GM12864 (cell line): ENCODE data around the gene PKNOX1.

Source experiments
- DNase-seq: peaks from one replicate; pipeline ENCODE4 v3.0.0-alpha.2; 2011; ENCODE audit warnings: low read depth
- H3K4me3 ChIP-seq: 2 replicates; pipeline ENCODE4 v1.5.1; 2011; ENCODE audit warnings: mild to moderate bottlenecking, low read depth, low read length, control low read depth
- TF ChIP-seq, protein P1 (sequence below): IDR thresholded peaks from 2 replicates; pipeline ENCODE4 v1.5.1; 2011; ENCODE audit warnings: low read depth, mild to moderate bottlenecking, moderate library complexity, low read length, control low read depth, inconsistent platforms; ENCODE audit errors: missing control alignments

PKNOX1 gene

GRCh38 chr21:42970946-42971653 lies 3.3 kb upstream of the PKNOX1 start:
- DNase-seq = no peak
- TF ChIP-seq, protein P1, sequence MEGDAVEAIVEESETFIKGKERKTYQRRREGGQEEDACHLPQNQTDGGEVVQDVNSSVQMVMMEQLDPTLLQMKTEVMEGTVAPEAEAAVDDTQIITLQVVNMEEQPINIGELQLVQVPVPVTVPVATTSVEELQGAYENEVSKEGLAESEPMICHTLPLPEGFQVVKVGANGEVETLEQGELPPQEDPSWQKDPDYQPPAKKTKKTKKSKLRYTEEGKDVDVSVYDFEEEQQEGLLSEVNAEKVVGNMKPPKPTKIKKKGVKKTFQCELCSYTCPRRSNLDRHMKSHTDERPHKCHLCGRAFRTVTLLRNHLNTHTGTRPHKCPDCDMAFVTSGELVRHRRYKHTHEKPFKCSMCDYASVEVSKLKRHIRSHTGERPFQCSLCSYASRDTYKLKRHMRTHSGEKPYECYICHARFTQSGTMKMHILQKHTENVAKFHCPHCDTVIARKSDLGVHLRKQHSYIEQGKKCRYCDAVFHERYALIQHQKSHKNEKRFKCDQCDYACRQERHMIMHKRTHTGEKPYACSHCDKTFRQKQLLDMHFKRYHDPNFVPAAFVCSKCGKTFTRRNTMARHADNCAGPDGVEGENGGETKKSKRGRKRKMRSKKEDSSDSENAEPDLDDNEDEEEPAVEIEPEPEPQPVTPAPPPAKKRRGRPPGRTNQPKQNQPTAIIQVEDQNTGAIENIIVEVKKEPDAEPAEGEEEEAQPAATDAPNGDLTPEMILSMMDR = no peak
- H3K4me3 ChIP-seq = no peak overlapping the region

GRCh38 chr21:42971897-42972275 lies 2.5 kb upstream of the PKNOX1 start:
- no peak for DNase-seq
- H3K4me3 ChIP-seq = no peak overlapping the region
- TF ChIP-seq, protein P1 = no peak

DNA sequence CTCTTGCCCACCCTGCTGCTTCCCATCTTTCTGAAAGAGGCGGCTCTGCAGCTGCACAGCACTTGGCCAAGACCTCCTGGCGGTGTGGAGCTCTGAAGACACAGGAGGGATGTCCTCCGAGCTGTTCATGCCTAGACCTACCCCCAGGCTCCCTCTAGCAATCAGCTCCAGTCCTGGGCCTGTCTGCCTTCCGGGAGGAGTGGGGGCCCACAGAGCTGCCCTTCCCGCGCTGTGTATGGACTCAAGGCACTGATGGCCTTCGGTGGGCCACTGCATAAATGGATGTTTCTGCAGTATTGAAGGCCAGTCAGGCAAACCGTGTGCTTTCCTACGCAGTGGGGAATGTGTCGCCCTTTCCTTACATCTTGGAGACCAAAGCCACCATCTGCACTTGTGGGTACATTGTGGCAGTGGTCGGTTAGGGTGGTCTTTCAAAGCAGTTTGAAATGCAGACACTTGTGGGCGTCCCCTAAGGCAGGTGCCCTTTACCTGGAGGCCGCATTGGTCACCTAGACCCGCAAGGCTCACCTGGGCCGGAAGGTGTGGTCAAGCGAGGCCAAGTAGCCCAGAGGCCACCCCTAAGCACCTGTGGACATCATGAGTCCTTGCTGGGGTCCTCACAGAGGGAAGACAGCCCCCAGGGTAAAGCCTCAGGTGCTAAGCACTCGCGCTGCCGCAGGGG lies 912 bp upstream of the PKNOX1 start:
- TF ChIP-seq, protein P1 = peak; percentile 37
- H3K4me3 ChIP-seq = peak overlapping the region; percentile 75
- DNase-seq = no peak

DNA sequence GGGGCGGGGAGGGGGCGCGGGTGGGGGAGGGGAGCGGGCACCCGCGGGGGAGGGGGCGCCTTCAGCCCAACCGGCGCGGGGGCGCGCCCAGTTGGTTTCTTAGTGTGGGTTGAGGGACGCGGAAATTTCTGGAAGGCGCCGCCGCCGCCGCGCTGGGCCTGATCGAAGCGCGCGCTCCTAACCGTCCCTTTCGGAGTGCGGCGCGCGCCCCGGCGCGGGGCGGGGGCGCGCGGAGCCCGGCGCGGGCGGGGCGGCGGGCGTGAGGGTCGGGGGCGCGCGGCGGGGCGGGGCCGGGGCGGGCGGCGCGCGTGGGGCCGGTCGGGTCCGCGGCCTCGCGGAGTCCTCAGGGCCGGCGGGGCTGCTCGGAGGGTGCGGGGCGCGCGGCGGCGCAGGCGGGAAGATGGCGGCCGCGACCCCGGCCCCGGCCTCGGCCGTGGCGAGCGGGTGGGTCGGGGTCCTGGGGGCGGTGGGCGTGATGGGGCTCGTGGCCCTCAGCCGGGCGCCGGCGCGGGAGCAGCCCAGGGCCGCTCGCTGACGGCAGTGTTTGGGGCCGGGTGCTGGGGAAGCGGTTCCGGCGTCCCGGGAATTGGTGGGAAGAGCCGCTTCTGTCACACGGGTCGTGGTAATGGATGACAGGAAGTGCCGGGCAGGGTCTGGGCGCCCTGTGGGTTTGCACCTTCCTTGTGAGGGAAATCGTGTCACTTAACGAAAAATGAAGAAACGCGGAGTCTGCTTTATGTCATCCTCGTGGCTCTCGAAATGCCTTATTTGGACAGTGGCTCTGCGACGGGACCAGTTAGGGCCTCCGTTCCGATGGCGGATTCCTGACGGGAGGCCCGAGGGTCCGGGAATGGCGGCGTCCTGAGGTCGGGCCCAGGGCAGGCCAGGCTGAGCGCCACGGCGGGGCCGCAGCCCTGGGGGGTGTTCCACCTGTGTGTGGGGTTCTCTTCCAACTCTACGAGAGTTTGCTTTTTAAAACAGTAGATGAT lies 764 bp downstream of the PKNOX1 start:
- TF ChIP-seq, protein P1 = no peak
- no peak for DNase-seq
- H3K4me3 ChIP-seq = peak overlapping the region; percentile 61

DNA sequence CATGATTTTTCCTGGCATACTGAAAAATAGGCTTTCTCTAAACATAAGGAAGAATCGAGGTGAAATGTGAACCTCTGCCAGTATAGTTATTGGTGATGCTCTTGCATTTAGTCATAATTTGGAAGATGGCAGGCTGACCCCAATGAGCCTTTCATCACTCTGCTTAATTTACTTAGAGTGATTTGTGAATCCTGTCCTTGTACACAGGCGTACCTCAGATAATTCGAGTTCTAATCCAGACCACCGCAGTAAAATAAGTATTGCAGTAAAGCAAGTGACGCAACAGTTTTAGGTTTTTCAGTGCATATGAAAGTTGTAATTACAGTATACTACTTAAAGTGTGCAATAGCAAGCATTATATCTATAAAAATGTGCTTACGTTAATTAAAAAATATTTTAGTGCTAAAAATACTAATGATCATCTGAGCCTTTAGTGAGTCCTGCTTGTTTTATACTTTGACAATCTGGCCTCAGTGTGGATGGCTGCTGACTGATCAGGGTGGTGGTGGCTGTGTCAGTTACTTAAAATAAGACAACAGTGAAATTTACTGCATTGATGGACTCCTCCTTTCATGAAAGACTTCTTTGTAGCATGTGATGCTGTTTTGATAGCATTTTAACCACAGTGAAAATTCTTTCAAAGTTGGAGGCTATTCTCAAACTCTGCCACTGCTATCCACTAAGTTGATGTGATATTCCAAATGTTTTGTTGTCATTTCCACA lies 1.7 kb downstream of the PKNOX1 start:
- no peak for DNase-seq
- TF ChIP-seq, protein P1 = no peak

More for the DNA sequence above, 1.7 kb downstream of the PKNOX1 start:
- H3K4me3 ChIP-seq = peak overlapping the region; percentile 60
